Sigmoid colon (tissue), 3 donors: ENCODE measurements around the gene CAMTA1.

Experiments used
- CTCF ChIP-seq, 4 experiments: fragments of 450-650 bp in 3 of 4; fragments of 200-600 bp in 1 of 4; IDR thresholded peaks; one replicate each; pipeline ENCODE4 v1.5.1; 2016 to 2019; ENCODE audit warnings: antibody characterized with exemption in 4 of 4, mild to moderate bottlenecking in 3 of 4, moderate library complexity in 2 of 4
- POLR2A ChIP-seq, 2 donors: fragments of 450-650 bp; IDR thresholded peaks; one replicate each; pipeline ENCODE4 v1.6.1; 2016; ENCODE audit warnings: antibody characterized with exemption in 2 of 2, mild to moderate bottlenecking in 2 of 2, moderate library complexity in 2 of 2

- TF ChIP-seq POLR2A (IDR thresholded peaks at IDR 0.05) (no peak), CTCF (IDR thresholded peaks at IDR 0.05) (no peak)
Observed at GRCh38 chr1:7572654-7573152, 787.4 kb downstream of the CAMTA1 start.
